Astrocyte of the spinal cord (primary cell): Measurements from ENCODE around the gene EEA1.

Experiments used
- DNase-seq: peaks from one replicate; pipeline ENCODE4 v3.0.0; 2011; ENCODE audit warnings: low read depth, low spot score
- H3K4me3 ChIP-seq: 2 replicates; pipeline ENCODE4 v1.5.1; 2011; ENCODE audit warnings: low read depth, mild to moderate bottlenecking, low read length, moderate library complexity
- in situ Hi-C: cut with HindIII; loops from 2 replicates; pipeline ENCODE4 v1.10.0; 2017; ENCODE audit warnings: low sequenced_read_pairs
- TF ChIP-seq, protein P1 (sequence below): IDR thresholded peaks from 2 replicates; pipeline ENCODE4 v1.5.1; 2012; ENCODE audit warnings: low read depth, mild to moderate bottlenecking, low read length, inconsistent platforms

Gene EEA1

DNA sequence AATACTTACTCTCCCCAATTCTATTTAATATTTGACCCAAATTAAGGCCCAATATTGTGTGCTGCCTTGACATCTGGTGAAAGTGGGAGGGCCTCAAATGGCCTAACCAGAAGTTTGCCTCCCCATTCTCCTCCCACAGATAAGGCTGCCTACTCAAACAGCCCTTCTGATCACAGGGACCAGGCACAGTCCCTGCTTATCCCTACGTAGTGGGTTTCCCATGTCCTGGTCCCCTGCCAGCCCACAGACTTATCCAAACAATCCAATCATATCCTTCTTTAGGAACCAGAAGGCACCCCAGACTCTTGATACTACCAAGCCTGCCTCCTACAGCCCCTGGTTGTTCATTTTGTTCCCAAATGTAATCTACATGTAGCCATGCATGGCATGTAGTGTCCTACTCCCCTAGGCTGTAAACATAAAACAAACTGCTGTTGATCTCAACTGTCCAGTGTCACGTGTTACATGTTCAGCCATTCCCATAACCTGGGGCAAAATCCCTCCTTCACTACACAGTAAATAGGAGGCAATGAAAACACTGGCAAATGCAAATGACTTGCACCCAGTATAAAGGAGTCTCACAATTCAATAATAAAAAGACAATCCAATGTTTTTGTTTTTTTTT lies 49.3 kb downstream of the EEA1 start:
- no peak for DNase-seq
- H3K4me3 ChIP-seq: no peak overlapping the region
- in situ Hi-C loops: no loop called here
- TF ChIP-seq, protein P1, sequence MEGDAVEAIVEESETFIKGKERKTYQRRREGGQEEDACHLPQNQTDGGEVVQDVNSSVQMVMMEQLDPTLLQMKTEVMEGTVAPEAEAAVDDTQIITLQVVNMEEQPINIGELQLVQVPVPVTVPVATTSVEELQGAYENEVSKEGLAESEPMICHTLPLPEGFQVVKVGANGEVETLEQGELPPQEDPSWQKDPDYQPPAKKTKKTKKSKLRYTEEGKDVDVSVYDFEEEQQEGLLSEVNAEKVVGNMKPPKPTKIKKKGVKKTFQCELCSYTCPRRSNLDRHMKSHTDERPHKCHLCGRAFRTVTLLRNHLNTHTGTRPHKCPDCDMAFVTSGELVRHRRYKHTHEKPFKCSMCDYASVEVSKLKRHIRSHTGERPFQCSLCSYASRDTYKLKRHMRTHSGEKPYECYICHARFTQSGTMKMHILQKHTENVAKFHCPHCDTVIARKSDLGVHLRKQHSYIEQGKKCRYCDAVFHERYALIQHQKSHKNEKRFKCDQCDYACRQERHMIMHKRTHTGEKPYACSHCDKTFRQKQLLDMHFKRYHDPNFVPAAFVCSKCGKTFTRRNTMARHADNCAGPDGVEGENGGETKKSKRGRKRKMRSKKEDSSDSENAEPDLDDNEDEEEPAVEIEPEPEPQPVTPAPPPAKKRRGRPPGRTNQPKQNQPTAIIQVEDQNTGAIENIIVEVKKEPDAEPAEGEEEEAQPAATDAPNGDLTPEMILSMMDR: no peak

DNA sequence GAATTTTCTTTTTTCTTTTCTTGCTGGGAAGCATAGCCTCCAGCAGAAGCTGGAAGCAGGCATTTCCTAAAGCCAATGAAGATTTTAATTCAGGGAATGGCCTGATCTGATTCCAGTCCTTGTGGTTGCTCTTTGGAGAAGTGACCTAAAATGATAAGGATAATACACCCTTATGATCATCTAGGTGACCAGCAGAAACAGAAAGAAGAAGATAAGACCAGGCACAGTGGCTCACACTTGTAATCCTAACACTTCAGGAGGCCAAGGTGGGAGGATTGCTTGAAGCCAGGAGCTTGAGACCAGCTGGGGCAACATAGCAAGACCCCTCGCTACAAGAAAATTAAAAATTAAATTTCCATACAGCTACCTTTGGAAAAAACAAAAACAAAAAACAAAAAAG lies 51.2 kb downstream of the EEA1 start:
- TF ChIP-seq, protein P1: no peak
- H3K4me3 ChIP-seq: no peak overlapping the region
- in situ Hi-C loops: no loop called here
- no peak for DNase-seq

DNA sequence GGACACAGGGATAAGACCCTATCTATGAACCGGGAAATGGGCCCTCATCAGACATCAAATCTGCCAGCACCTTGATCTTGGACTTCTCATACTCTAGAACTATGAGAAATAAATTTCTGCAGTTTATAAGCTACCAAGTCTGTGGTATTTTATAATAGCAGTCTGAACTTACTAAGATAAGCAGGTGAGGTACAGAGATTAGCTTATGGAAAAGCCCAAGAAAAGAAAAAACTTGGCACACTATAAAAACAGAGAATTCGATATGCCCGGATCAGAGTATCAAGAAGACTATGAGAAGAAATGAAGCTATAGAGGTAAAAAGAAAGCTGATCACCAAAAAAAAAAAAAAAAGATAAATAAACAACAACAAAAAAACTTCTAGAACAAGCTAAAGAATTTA lies 52.6 kb downstream of the EEA1 start:
- no peak overlapping the region for H3K4me3 ChIP-seq
- TF ChIP-seq, protein P1: no peak
- no peak for DNase-seq
- in situ Hi-C loops: no loop called here

DNA sequence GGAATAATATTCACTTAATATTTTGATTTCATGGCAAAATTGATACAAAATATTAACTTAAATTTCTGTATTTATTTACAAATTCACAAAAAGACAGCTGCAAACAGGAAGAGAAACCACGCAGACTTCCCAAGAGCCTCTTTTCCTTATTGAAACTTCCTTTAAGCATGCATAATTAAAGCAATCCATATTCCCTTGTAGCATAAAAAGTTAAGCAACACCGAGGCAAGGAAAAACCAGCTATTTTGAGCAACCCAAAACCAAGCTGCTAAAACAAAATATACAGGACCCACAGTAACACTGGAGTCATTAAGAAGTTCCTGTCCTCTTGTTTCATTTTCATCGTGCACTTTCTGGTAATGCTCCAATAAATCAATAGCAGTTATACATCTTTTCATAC lies 58.0 kb downstream of the EEA1 start:
- DNase-seq: no peak
- TF ChIP-seq, protein P1: no peak
- in situ Hi-C loops: no loop called here
- H3K4me3 ChIP-seq: no peak overlapping the region

DNA sequence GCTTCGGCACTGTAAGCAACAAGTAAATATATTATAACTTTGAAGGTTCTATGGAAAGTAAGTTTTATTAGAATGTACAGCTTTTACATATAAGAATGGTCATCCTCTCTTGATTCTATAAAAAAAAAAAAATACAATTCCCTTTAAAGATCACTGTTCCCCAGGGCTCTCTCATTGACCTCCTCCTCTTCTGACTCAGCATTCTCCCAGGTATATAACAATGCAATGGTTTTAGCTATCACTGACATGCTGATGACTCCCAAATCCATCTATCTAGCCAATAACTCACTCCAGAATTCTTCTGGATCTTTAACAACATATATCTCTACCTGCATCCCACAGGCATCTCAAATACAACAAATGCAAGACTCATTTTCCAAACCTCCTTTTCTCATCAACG lies 62.7 kb downstream of the EEA1 start:
- no peak for DNase-seq
- in situ Hi-C loops: no loop called here
- TF ChIP-seq, protein P1: no peak
- no peak overlapping the region for H3K4me3 ChIP-seq

- in situ Hi-C loops: no loop called here
- TF ChIP-seq, protein P1: no peak
- no peak for DNase-seq
- no peak overlapping the region for H3K4me3 ChIP-seq
Measured at GRCh38 chr12:92863251-92863650, 65.8 kb downstream of the EEA1 start.

DNA sequence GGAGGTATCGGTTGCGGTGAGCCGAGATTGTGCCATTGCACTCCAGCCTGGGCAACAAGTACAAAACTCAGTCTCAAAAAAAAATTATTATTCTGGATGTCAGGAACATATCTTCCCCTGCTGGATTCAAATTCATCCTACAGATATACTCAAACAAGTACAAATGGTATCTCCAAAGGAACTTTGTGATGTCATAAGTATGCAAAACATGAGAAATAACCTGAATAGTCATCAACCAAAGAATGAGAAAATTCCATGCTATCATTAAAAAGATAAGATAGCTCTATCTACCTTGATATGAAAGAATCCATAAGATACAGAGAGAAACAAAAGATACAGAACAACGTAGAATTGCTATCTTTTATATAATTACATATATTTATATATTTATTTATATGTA lies 67.7 kb downstream of the EEA1 start:
- no peak overlapping the region for H3K4me3 ChIP-seq
- in situ Hi-C loops: no loop called here
- no peak for DNase-seq
- TF ChIP-seq, protein P1: no peak
